Gastrocnemius medialis (tissue), 4 donors: ENCODE results near the gene PPP6R3. TPM values are rescaled to one million over a fixed set of nuclear protein-coding genes. Genes with fewer than 3 reads are reported as not detected.

Source experiments
- ATAC-seq, 2 donors: fragments of 150-250 bp; one replicate each; pipeline ENCODE4 v1.9.1; 2016
- DNase-seq, 2 donors: peaks; one replicate each; pipeline ENCODE4 v3.0.0-alpha.2; 2019
- H3K27ac ChIP-seq, 4 donors: fragments of 200-600 bp; sonication (generic); 1 replicate in 1 of 4; 2 replicates in 3 of 4; pipeline ENCODE4 v1.5.1; 2016 to 2018; ENCODE audit warnings: mild to moderate bottlenecking in 2 of 4, moderate library complexity in 1 of 4
- H3K27me3 ChIP-seq, 3 donors: fragments of 200-600 bp; sonication (generic) in 2 of 3; 1 replicate in 1 of 3; 2 replicates in 2 of 3; pipeline versions ENCODE4 v1.5.1 to v1.6.0; 2016 to 2019; ENCODE audit warnings: mild to moderate bottlenecking in 1 of 3, moderate library complexity in 1 of 3
- H3K36me3 ChIP-seq, 2 donors: fragments of 200-600 bp; sonication (generic) in 1 of 2; one replicate each; pipeline ENCODE4 v1.5.1; 2017 to 2018
- H3K4me1 ChIP-seq, 2 donors: fragments of 200-600 bp; sonication (generic) in 1 of 2; one replicate each; pipeline ENCODE4 v1.5.1; 2016 to 2017; ENCODE audit warnings: mild to moderate bottlenecking in 2 of 2
- H3K4me3 ChIP-seq, 4 donors: fragments of 200-600 bp; sonication (generic) in 3 of 4; 1 replicate in 1 of 4; 2 replicates in 3 of 4; pipeline ENCODE4 v1.5.1; 2016 to 2019; ENCODE audit warnings: mild to moderate bottlenecking in 2 of 4
- H3K9me3 ChIP-seq, 3 donors: fragments of 200-600 bp; sonication (generic) in 2 of 3; 1 replicate in 1 of 3; 2 replicates in 2 of 3; pipeline ENCODE4 v1.5.1; 2016 to 2019
- CTCF ChIP-seq, 5 experiments: fragments of 450-650 bp in 3 of 5; fragments of 200-600 bp in 2 of 5; sonication (generic) in 2 of 5; IDR thresholded peaks in 4 of 5; conservative IDR thresholded peaks in 1 of 5; 1 replicate in 4 of 5; 2 replicates in 1 of 5; pipeline ENCODE4 v1.5.1; 2016 to 2019; ENCODE audit warnings: antibody characterized with exemption in 5 of 5, mild to moderate bottlenecking in 3 of 5, moderate library complexity in 3 of 5
- POLR2A ChIP-seq, 2 donors: fragments of 450-650 bp; IDR thresholded peaks; one replicate each; pipeline ENCODE4 v1.6.1; 2017; ENCODE audit warnings: antibody characterized with exemption in 2 of 2, mild to moderate bottlenecking in 2 of 2, moderate library complexity in 2 of 2
- in situ Hi-C, 4 donors: fragments of 200-750 bp; cut with MboI; loops; one replicate each; pipeline versions ENCODE4 v1.15.0 to v1.8.0; 2017; ENCODE audit warnings: low sequenced_read_pairs in 4 of 4
- intact Hi-C: fragments of 100-400 bp; cut with DNase I; formaldehyde crosslinking; loops from one replicate; pipeline ENCODE4 v1.15.1; 2023; ENCODE audit warnings: low total_unique reads
- total RNA-seq, 4 donors: library from RNA; depleted of rRNA; stranded (reverse); fragments of >200 nt; gene quantifications; one replicate each; pipeline versions ENCODE4 v1.1.0 to v1.2.3, GENCODE V29; 2016

PPP6R3 gene
- total RNA-seq, 4 donors from 2014 or later: 77.3 to 196 (median 133) TPM

GRCh38 chr11:68436985-68437926 lies 23.3 kb upstream of the PPP6R3 start:
- peak in 1 of 2 donors; percentile 42 for DNase-seq
- intact Hi-C loops (no loop called here), in situ Hi-C loops (loop anchor here in 1 of 4 donors (25.0 kb wide), 1 partner anchor 125 kb away; the partner anchor contains the start of gene LRP5)
- H3K27me3 ChIP-seq: no peaks in the 10 kb centered on the region
- H3K9me3 ChIP-seq: no peaks in the 10 kb centered on the region
- TF ChIP-seq CTCF (IDR thresholded peaks at IDR 0.05 in 4 of 5, conservative IDR thresholded peaks at IDR 0.05 in 1 of 5) (peak in 2 of 5 experiments; percentile 14 to 16), POLR2A (IDR thresholded peaks at IDR 0.05) (no peak)
- ATAC-seq: peak; percentile 68 to 75
- H3K4me3 ChIP-seq: no peak overlapping the region
- peaks cover 0 to 11% of the 10 kb centered on the region in 2 donors for H3K36me3 ChIP-seq
- H3K27ac ChIP-seq: peak overlapping the region; percentile 1 to 29 (median 6)
- no peaks in the 10 kb centered on the region for H3K4me1 ChIP-seq

- no peak for TF ChIP-seq POLR2A (IDR thresholded peaks at IDR 0.05)
- no peak for TF ChIP-seq CTCF (IDR thresholded peaks at IDR 0.05 in 4 of 5, conservative IDR thresholded peaks at IDR 0.05 in 1 of 5)
- H3K4me3 ChIP-seq: no peak overlapping the region
- peaks cover 0 to 11% of the 10 kb centered on the region in 2 donors for H3K36me3 ChIP-seq
- DNase-seq (no peak), ATAC-seq (no peak)
- intact Hi-C loops: no loop called here
- no peaks in the 10 kb centered on the region for H3K27me3 ChIP-seq
- no peaks in the 10 kb centered on the region for H3K9me3 ChIP-seq
- H3K27ac ChIP-seq: peak overlapping the region; percentile 1 to 29 (median 6)
- in situ Hi-C loops: loop anchor here in 1 of 4 donors (25.0 kb wide), 1 partner anchor 126 kb away; the partner anchor contains the start of gene LRP5
- no peaks in the 10 kb centered on the region for H3K4me1 ChIP-seq
Measured at GRCh38 chr11:68437927-68438657, 22.5 kb upstream of the PPP6R3 start.

- H3K27ac ChIP-seq: no peak overlapping the region
- DNase-seq: no peak
- in situ Hi-C loops: loop anchor here in 1 of 4 donors (25.0 kb wide), 1 partner anchor 126 kb away; the partner anchor contains the start of gene LRP5
- intact Hi-C loops: no loop called here
- TF ChIP-seq CTCF (IDR thresholded peaks at IDR 0.05 in 4 of 5, conservative IDR thresholded peaks at IDR 0.05 in 1 of 5) (no peak), POLR2A (IDR thresholded peaks at IDR 0.05) (no peak)
- H3K9me3 ChIP-seq: no peaks in the 10 kb centered on the region
- no peak for ATAC-seq
- H3K36me3 ChIP-seq: peaks cover 0 to 5% of the 10 kb centered on the region in 2 donors
- no peak overlapping the region for H3K4me3 ChIP-seq
- H3K27me3 ChIP-seq: no peaks in the 10 kb centered on the region
- no peaks in the 10 kb centered on the region for H3K4me1 ChIP-seq
Measured at GRCh38 chr11:68438658-68439259, 21.8 kb upstream of the PPP6R3 start.

- in situ Hi-C loops: loop anchor here in 2 of 4 donors (5.0 to 25.0 kb wide), 2 partner anchors 127 to 182 kb away; partner anchors contain the start of gene LRP5 (in 1 of the 2)
- Histone ChIP-seq H3K9me3 (no peaks in the 10 kb centered on the region), H3K4me3 (no peak overlapping the region), H3K27ac (no peak overlapping the region), H3K36me3 (no peaks in the 10 kb centered on the region), H3K4me1 (no peaks in the 10 kb centered on the region), H3K27me3 (no peaks in the 10 kb centered on the region)
- intact Hi-C loops: no loop called here
- DNase-seq (no peak), ATAC-seq (no peak)
- TF ChIP-seq POLR2A (IDR thresholded peaks at IDR 0.05): no peak
- no peak for TF ChIP-seq CTCF (IDR thresholded peaks at IDR 0.05 in 4 of 5, conservative IDR thresholded peaks at IDR 0.05 in 1 of 5)
Measured at GRCh38 chr11:68439355-68440065, 21.0 kb upstream of the PPP6R3 start.
